Measurements from ENCODE around the gene NDUFS7. TPM values are rescaled to one million over a fixed set of nuclear protein-coding genes. Genes with fewer than 3 reads are reported as not detected.

NDUFS7 gene
- total RNA-seq, 1 donor: 33.7 TPM

GRCh38 chr19:1392407-1392806 lies 8.7 kb downstream of the NDUFS7 start:
- TF ChIP-seq CTCF (IDR thresholded peaks at IDR 0.05; ENCODE audit: insufficient read depth, low read depth, low read length): no peak
- no peak for DNase-seq (ENCODE audit: low read depth)
- H3K4me3 ChIP-seq (ENCODE audit: low read depth, low read length): no peak overlapping the region

GRCh38 chr19:1392939-1393530 lies 9.3 kb downstream of the NDUFS7 start:
- H3K4me3 ChIP-seq (ENCODE audit: low read depth, low read length): no peak overlapping the region

DNA sequence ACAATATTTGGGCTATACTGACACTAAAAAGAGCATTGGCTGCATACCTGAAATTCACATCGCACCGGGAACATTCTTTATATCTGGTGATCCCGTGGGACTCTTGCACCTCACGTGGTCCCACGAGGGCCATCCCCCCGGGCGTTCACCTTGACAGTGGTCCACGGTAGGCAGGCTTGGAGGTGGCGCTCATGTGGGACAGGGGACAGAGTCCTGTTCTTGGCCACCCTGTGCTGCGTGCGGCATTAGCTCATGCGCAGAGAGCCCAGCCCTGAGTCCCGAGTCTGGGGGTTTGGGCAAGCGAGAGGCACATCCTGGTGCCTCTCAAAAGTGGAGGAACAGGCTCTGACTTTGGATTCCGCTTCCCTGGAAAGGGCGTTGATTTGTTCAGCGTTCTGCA lies 10.1 kb downstream of the NDUFS7 start:
- no peak for TF ChIP-seq CTCF (IDR thresholded peaks at IDR 0.05; ENCODE audit: insufficient read depth, low read depth, low read length)
- no peak overlapping the region for H3K4me3 ChIP-seq (ENCODE audit: low read depth, low read length)

More at GRCh38 chr19:1392939-1393530, 9.3 kb downstream of the NDUFS7 start:
- no peak for DNase-seq (ENCODE audit: low read depth)
- no peak for TF ChIP-seq CTCF (IDR thresholded peaks at IDR 0.05; ENCODE audit: insufficient read depth, low read depth, low read length)

GRCh38 chr19:1394252-1395193 lies 10.8 kb downstream of the NDUFS7 start:
- TF ChIP-seq CTCF (IDR thresholded peaks at IDR 0.05; ENCODE audit: insufficient read depth, low read depth, low read length): no peak
- no peak overlapping the region for H3K4me3 ChIP-seq (ENCODE audit: low read depth, low read length)
- no peak for DNase-seq (ENCODE audit: low read depth)

More for the DNA sequence above, 10.1 kb downstream of the NDUFS7 start:
- no peak for DNase-seq (ENCODE audit: low read depth)

DNA sequence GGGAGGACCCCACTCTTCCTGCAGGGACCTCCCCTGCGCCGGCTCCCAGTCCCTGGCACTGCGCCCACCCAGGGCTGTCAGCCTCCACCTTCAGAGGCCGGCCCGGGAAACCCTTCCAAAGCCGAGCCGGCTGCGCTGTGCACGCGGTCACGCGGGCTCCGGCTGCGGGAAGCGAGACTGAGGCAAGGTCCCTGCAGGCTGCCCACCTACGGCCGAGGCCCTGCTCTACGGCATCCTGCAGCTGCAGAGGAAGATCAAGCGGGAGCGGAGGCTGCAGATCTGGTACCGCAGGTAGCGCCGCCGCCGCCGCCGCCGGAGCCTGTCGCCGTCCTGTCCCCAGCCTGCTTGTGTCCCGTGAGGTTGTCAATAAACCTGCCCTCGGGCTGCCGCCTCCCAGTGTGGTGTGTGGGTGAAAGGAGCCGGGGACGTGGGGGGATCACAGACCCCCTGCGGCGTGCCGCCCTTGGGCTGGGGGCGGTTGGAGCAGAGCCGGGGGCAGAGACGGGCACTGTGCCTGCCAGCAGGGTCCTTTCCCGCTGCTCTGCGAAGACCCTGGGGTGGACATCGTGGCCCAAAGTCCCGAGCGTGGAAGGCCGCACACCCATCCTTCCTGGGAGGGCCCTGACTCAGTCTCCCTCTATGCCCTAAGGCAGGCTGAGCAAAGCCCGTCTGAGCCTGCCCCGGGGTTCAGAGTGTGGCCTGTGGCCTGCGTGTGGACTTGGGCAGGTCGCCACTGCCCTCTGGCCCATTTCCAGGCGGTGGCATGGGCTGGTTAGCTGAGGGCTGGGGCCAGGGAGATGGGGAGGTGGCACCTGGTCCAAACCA lies 11.7 kb downstream of the NDUFS7 start:
- no peak for TF ChIP-seq CTCF (IDR thresholded peaks at IDR 0.05; ENCODE audit: insufficient read depth, low read depth, low read length)
- no peak for DNase-seq (ENCODE audit: low read depth)
- no peak overlapping the region for H3K4me3 ChIP-seq (ENCODE audit: low read depth, low read length)

DNA sequence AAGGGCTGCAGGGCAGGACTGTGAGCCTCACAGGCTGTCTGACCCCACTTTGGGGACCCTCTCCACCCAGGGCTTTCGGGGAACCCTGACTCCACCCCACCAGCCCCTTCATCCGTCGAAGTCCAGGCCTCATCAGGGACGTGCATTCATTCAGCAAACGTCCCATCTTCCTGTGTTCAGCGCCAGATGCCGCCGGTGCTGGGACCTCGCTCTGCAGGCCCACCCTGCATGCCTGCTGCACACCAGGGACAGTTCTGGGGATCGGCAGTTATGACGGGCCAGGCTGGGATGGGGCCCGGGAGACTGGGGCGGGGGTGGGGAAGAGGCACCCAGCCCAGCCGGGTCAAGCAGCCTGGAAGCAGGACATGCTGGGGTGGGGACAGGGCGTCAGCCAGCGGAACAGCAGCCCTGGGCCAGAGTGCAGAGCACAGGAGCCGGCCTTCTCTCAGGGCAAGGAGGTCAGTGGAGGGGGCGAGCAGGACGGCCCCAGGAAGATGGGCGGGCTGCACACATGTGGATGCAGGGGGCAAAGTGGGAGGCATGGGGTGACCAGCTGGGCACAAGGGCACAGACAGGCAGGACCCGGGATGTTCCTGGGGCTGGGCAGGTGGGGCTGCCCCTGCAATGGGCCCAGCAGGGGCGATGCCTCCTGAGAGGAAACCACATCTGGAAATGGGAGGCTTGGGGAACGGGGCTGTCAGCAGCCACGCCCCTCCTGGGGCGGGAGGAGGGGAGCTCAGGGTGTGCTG lies 12.5 kb downstream of the NDUFS7 start:
- DNase-seq (ENCODE audit: low read depth): no peak
- no peak for TF ChIP-seq CTCF (IDR thresholded peaks at IDR 0.05; ENCODE audit: insufficient read depth, low read depth, low read length)
- H3K4me3 ChIP-seq (ENCODE audit: low read depth, low read length): no peak overlapping the region

Data from fibroblast of villous mesenchyme (primary cell).